Right lobe of liver (tissue), 6 donors: ENCODE results near the gene TMEM81. TPM values are rescaled to one million over a fixed set of nuclear protein-coding genes. Genes with fewer than 3 reads are reported as not detected.

Experiments
- ATAC-seq, 4 donors: fragments of 200-7000 bp; cut with Tn5 transposase; one replicate each; pipeline ENCODE4 v1.9.1; 2020; ENCODE audit warnings: mild to moderate bottlenecking in 4 of 4, moderate library complexity in 4 of 4
- DNase-seq, 3 donors: peaks; one replicate each; pipeline ENCODE4 v3.0.0-alpha.2; 2020
- H3K27ac ChIP-seq, 3 donors: fragments of 200-600 bp; one replicate each; pipeline ENCODE4 v1.8.0; 2022
- H3K27me3 ChIP-seq, 2 donors: fragments of 200-600 bp; one replicate each; pipeline ENCODE4 v1.8.0; 2022
- H3K36me3 ChIP-seq, 4 donors: fragments of 200-600 bp; sonication (generic) in 1 of 4; one replicate each; pipeline versions ENCODE4 v1.5.1 to v1.8.0; 2017 to 2022; ENCODE audit warnings: control low read depth in 1 of 4
- H3K4me1 ChIP-seq, 4 donors: fragments of 200-600 bp; sonication (generic) in 1 of 4; one replicate each; pipeline versions ENCODE4 v1.5.1 to v1.8.0; 2017 to 2022; ENCODE audit warnings: control low read depth in 1 of 4
- H3K4me3 ChIP-seq, 3 donors: fragments of 200-600 bp; one replicate each; pipeline ENCODE4 v1.8.0; 2022
- H3K9me3 ChIP-seq, 4 donors: fragments of 200-600 bp; sonication (generic) in 1 of 4; one replicate each; pipeline versions ENCODE4 v1.5.1 to v1.8.0; 2017 to 2022; ENCODE audit warnings: control low read depth in 1 of 4
- CTCF ChIP-seq, 4 donors: fragments of 200-600 bp in 3 of 4; fragments of 450-650 bp in 1 of 4; IDR thresholded peaks; one replicate each; pipeline versions ENCODE4 v1.5.1 to v1.8.0; 2016 to 2022; ENCODE audit warnings: antibody characterized with exemption in 4 of 4, mild to moderate bottlenecking in 2 of 4
- POLR2A ChIP-seq: fragments of 450-650 bp; IDR thresholded peaks from one replicate; pipeline ENCODE4 v1.6.1; 2017; ENCODE audit warnings: antibody characterized with exemption, mild to moderate bottlenecking
- WGBS: methylation state at CpG from one replicate; pipeline ENCODE4 v1.1.6; 2018; ENCODE audit warnings: low coverage, low lambda C conversion rate; ENCODE audit not compliant: insufficient coverage; ENCODE audit errors: missing lambda C conversion rate; 5-methylcytosine and 5-hydroxymethylcytosine counted together
- intact Hi-C, 2 donors: fragments of 100-400 bp; cut with DNase I; formaldehyde crosslinking; loops; one replicate each; pipeline versions ENCODE4 v1.11.2 to v1.14.1; 2022
- total RNA-seq, 6 experiments: library from RNA; depleted of rRNA in 2 of 6; stranded (reverse); fragments of >200 nt in 2 of 6; fragmentation: NEBNext Ultra II Directional in 3 of 6; extraction: Animal tissue kit (Norgen Biotek cat#: 25700) in 3 of 6; gene quantifications; one replicate each; pipeline versions ENCODE4 v1.1.0 to v1.2.4, GENCODE V29; 2016 to 2023
- donor health status: DM: no; HTN: yes; CAD: no.
- donor health status: DM: no; HTN: no; CAD: no.
- donor health status: DM: no; HTN: no; CAD: no.
- donor health status: DM: no; HTN: yes; CAD: no.
- donor health status: DM: no; HTN: yes; CAD: no.

The TMEM81 gene
- total RNA-seq, 6 experiments from 2014 or later: 0.49 to 2.7 (median 1.8) TPM

GRCh38 chr1:205088341-205088740 lies 4.1 kb upstream of the TMEM81 start:
- Histone ChIP-seq H3K27me3 (no peaks in the 10 kb centered on the region), H3K4me1 (no peaks in the 10 kb centered on the region), H3K9me3 (no peaks in the 10 kb centered on the region), H3K36me3 (peaks cover 0 to 47% (median 6%) of the 10 kb centered on the region in 4 donors), H3K4me3 (no peak overlapping the region), H3K27ac (no peak overlapping the region)
- TF ChIP-seq CTCF (IDR thresholded peaks at IDR 0.05) (no peak), POLR2A (no peak)
- DNase-seq (no peak), ATAC-seq (no peak)
- 80% methylated on average over 3 of the region's 3 CpGs for WGBS
- intact Hi-C loops: no loop called here

- H3K27me3 ChIP-seq: no peaks in the 10 kb centered on the region
These were observed 1.8 kb downstream of the TMEM81 start for GRCh38 chr1:205082431-205082830.

GRCh38 chr1:205077934-205078311 lies 6.3 kb downstream of the TMEM81 start:
- Histone ChIP-seq H3K9me3 (no peaks in the 10 kb centered on the region), H3K36me3 (no peaks in the 10 kb centered on the region), H3K27me3 (no peaks in the 10 kb centered on the region), H3K4me3 (no peak overlapping the region), H3K4me1 (no peaks in the 10 kb centered on the region), H3K27ac (no peak overlapping the region)
- no peak for TF ChIP-seq POLR2A
- no peak for TF ChIP-seq CTCF (IDR thresholded peaks at IDR 0.05)
- DNase-seq: no peak
- intact Hi-C loops: loop anchor here in 1 of 2 donors (10.0 kb wide), 1 partner anchor 177 kb away; no protein-coding TSS in a partner anchor
- ATAC-seq: no peak
- WGBS: 83% methylated on average over 1 of the region's 1 CpG

More at GRCh38 chr1:205082431-205082830, 1.8 kb downstream of the TMEM81 start:
- Histone ChIP-seq H3K9me3 (no peaks in the 10 kb centered on the region), H3K36me3 (peaks cover 0 to 11% (median under 1%) of the 10 kb centered on the region in 4 donors), H3K4me1 (no peaks in the 10 kb centered on the region), H3K4me3 (no peak overlapping the region), H3K27ac (no peak overlapping the region)
- ATAC-seq (no peak), DNase-seq (no peak)
- TF ChIP-seq CTCF (IDR thresholded peaks at IDR 0.05) (no peak), POLR2A (no peak)
- intact Hi-C loops: no loop called here
- WGBS: 93% methylated on average over 4 of the region's 4 CpGs

- no peak for DNase-seq
- WGBS: 92% methylated on average over 6 of the region's 7 CpGs
- no peaks in the 10 kb centered on the region for H3K9me3 ChIP-seq
- no peaks in the 10 kb centered on the region for H3K27me3 ChIP-seq
- no peak overlapping the region for H3K4me3 ChIP-seq
- ATAC-seq: no peak
- H3K4me1 ChIP-seq: no peaks in the 10 kb centered on the region
- no peak overlapping the region for H3K27ac ChIP-seq
- TF ChIP-seq CTCF (IDR thresholded peaks at IDR 0.05): no peak
- TF ChIP-seq POLR2A: no peak
- no peaks in the 10 kb centered on the region for H3K36me3 ChIP-seq
- intact Hi-C loops: loop anchor here in 1 of 2 donors (10.0 kb wide), 1 partner anchor 177 kb away; no protein-coding TSS in a partner anchor
These were observed 6.9 kb downstream of the TMEM81 start for GRCh38 chr1:205077158-205077933.
